ENCODE measurements around the gene FAM117B.

GRCh38 chr2:202592566-202592965 lies 42.2 kb upstream of the FAM117B start:
- TF ChIP-seq, protein P1, sequence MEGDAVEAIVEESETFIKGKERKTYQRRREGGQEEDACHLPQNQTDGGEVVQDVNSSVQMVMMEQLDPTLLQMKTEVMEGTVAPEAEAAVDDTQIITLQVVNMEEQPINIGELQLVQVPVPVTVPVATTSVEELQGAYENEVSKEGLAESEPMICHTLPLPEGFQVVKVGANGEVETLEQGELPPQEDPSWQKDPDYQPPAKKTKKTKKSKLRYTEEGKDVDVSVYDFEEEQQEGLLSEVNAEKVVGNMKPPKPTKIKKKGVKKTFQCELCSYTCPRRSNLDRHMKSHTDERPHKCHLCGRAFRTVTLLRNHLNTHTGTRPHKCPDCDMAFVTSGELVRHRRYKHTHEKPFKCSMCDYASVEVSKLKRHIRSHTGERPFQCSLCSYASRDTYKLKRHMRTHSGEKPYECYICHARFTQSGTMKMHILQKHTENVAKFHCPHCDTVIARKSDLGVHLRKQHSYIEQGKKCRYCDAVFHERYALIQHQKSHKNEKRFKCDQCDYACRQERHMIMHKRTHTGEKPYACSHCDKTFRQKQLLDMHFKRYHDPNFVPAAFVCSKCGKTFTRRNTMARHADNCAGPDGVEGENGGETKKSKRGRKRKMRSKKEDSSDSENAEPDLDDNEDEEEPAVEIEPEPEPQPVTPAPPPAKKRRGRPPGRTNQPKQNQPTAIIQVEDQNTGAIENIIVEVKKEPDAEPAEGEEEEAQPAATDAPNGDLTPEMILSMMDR (IDR thresholded peaks at IDR 0.05; ENCODE audit: insufficient read depth, low read length, poor library complexity, severe bottlenecking), result no peak
- TF ChIP-seq EZH2phosphoT487 (conservative IDR thresholded peaks at IDR 0.05; ENCODE audit: low read length), result no peak
